GM21528 (cell line): ENCODE data around the gene DYNLT4.

Experiments
- ATAC-seq: cut with Tn5 transposase; IDR thresholded peaks from one replicate; pipeline ENCODE4 v1.9.1; 2021; ENCODE audit warnings: mild to moderate bottlenecking, moderate library complexity; ENCODE audit not compliant: unreplicated experiment, low FRiP score

The DYNLT4 gene

GRCh38 chr1:44792736-44793502, 14.2 kb downstream of the DYNLT4 start:
- no peak for ATAC-seq

DNA sequence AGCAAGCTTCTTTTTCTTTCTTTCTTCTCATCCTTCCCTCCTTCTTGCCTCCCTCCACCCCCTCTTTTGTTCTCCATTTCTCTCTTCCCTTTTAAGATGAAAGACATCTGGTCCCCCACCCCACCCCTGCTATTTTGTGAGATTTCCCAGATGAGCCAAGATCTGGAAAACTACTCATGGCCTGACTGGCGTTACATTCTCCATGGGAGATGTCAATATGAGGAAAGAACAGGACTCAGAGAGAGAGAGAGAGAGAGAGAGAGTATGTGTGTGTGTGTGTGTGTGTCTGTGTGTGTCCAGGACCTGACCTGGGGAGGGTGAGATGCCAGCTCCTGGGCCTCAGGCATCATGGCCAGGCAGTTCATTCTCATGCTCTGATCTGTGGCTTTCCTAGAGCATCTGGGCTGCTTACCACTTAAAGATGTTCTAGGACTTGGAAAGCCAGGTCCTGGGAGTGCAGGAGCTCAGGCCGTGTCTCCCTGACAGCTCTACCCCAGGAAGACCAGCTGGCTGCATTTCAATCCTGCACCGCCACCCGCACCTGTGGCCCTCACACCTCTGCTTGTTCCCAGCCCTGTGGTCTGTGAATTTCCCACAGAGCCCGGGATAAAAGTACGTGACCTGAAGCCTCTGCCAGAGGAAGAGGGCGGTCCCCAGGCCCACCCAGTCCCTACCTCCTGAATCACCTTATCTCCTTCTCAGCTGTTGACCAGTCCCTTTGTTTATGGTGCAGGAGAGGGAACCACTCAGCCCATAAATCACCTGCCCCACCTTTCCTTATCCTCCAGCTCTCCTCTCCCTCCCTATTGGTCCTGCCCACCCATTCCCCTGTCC, 16.0 kb downstream of the DYNLT4 start:
- ATAC-seq: no peak

GRCh38 chr1:44788120-44788860, 18.9 kb downstream of the DYNLT4 start, which contains the start of gene BEST4:
BEST4 (minus strand) TSS chr1:44788170; CDS start chr1:44787705, 465 bp downstream.
- no peak for ATAC-seq

DNA sequence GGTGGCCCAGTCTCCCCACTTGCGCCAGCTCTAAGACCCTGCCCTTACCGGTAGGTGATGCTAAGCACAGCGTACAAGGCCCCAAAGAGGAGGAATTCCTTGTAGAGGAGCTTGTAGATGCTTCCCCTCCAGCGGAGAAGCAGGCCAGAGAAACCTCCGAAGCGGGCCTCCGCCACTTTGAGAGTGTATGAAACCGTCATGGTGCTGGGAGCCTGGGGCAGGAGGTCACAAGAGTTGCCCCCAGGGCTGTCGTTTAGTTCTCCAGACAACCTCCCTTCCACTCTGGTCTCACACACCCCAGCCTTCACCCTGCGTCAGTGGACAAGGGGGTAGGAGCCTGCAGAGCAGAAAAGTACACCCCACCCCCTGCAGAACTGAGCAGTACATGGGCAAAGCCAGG, 19.6 kb downstream of the DYNLT4 start:
- ATAC-seq: no peak

GRCh38 chr1:44786841-44787426, 20.2 kb downstream of the DYNLT4 start:
- no peak for ATAC-seq

DNA sequence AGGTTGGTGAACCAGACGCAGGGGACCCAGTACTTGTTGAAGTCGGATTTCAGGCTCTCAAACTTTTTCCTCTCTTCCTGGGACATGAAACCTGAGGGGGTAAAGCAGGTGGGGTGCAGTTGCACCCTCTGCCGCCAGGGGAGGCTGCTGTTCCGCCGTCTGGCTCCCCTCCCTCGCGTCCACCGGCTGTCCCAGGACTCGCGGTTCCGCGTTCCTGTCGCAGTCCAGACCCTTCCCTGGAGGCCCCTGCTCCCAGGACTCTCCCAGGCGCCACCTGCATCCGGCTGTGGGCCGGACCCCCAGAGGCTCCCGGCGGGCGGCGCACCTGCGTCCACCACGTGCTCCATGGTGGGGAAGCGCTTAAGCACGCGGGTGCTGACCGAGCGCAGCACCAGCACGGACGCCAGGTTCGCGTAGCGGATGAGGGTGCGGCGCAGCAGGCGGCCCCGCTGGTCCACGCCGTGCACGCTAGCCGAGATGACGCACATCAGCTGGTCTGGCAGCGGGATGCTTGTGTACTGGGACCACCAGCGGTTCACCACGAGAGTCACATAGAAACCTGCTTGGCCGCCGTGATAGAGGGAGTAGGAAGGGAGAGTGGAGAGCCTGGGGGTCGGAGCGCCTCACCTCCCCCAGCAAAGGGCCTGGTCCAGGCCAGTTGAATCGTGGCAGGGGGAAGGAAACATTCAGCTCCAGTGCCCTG, 20.9 kb downstream of the DYNLT4 start:
- ATAC-seq: no peak

- ATAC-seq: no peak
Measured at GRCh38 chr1:44785501-44786137, 21.5 kb downstream of the DYNLT4 start.

GRCh38 chr1:44785029-44785380, 22.1 kb downstream of the DYNLT4 start:
- no peak for ATAC-seq

GRCh38 chr1:44784094-44785028, 22.8 kb downstream of the DYNLT4 start:
- no peak for ATAC-seq

DNA sequence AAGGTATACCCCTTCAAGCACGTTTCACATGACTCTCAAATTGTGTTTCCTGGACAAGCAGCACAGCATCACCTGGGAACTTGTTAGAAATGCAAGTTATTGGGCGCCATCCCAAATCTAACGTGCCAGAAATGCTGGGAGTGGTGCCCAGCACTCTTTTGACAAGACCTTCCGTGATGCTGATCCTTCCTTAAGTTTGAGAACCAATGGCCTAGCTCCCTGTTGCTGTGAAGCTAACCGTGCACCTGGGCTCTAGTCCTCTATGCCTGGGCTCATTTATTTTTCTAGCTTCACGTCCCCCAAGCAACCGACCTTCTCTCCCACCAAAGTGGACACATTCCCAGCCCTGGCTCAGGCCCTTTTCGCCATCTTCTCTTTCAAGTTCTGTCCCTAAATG, 23.5 kb downstream of the DYNLT4 start:
- no peak for ATAC-seq

DNA sequence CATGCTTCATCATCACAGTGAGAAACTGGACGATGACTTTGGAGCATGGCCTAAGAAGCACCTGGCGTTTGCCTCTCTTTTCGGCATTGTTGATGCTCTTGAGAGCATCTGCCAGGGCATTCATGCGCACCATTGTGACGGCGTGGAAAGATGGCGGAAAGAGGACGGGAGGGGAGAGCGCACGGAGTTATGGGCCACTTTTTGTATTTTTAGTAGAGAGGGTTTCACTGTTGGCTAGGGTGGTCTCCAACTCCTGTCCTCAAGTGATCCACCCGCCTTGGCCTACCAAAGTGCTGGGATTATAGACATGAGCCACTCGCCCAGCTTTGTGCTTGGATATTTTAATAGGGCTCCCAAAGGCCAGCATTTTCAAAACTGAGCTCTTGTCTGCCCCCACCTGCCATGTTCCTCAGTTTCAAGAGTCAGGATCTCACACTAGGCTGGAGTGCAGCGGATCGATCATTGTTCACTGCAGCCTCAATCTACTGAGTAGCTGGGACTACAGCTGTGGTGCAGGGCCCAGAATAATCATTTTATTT, 26.5 kb downstream of the DYNLT4 start:
- no peak for ATAC-seq

DNA sequence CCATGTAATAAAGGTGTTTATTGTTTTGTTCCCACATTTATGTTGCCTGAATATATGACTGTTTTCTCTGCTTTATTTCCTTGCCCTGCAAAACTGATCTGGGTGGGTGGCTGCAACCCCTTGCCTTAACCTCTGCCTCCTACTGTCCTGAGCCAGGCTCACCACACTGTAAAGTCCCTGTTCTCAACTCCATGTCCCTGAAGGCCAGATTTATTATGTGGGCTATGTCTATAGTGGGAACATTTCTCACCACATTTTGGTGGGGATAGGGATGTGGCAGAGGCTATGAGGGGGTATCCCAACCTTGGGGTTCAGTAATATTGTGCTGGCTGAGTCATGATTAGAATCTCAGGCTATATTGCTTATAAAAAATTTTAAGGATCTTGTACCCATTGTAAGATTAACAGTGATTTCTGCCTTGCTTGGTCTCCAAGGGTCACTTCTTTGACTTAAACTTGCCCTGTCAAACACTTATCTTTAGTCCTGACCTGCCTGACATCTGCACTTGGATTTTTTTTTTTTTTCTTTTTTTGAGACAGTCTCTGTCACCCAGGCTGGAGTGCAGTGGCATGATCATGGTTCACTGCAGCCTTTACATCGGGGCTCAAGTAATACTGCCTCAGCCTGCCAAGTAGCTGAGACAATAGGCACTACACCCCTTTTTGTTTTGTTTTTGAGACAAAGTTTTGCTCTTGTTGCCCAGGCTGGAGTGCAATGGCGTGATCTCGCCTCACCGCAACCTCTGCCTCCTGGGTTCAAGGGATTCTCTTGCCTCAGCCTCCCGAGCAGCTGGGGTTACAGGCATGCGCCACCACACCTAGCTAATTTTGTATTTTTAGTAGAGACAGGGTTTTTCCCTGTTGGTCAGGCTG, 28.2 kb downstream of the DYNLT4 start:
- ATAC-seq: no peak

GRCh38 chr1:44777969-44778635, 29.0 kb downstream of the DYNLT4 start:
- no peak for ATAC-seq

- no peak for ATAC-seq
Measured at GRCh38 chr1:44777547-44777946, 29.6 kb downstream of the DYNLT4 start.

GRCh38 chr1:44776730-44777068, 30.5 kb downstream of the DYNLT4 start:
- ATAC-seq: no peak

- ATAC-seq: peak; percentile 15
Measured at GRCh38 chr1:44775930-44776729, 31.0 kb downstream of the DYNLT4 start.
